K562 (cell line): ENCODE measurements around the gene KLRB1. TPM values are rescaled to one million over a fixed set of nuclear protein-coding genes. Genes with fewer than 3 reads are reported as not detected.

Experiments used
- ATAC-seq: fragments of 200-7000 bp; cut with Tn5 transposase; 3 replicates; pipeline ENCODE4 v1.9.1; 2020; ENCODE audit warnings: moderate library complexity
- BruUV-seq: library from RNA; stranded (reverse); fragments of 400-500 nt; replicated peaks from 2 replicates; lab custom pipeline; 2021; lab: Mats Ljungman, UMichigan
- CTCF ChIA-PET: fragments of 300-600 bp; formaldehyde crosslinking; extraction: SDS; loops from one replicate; lab custom pipeline; 2021; ENCODE audit warnings: low intra/inter-chr PET ratio; lab: Yijun Ruan, JAX
- POLR2A ChIA-PET: fragments of 300-600, 350-650 bp; sonication (Branson Sonifier 250); formaldehyde crosslinking; extraction: SDS; loops from one replicate; lab custom pipeline; 2021; ENCODE audit warnings: antibody characterized with exemption, inconsistent platforms; lab: Yijun Ruan, JAX
- DNase-seq, 4 experiments: peaks; one replicate each; pipeline versions ENCODE4 v3.0.0 to v3.0.0-alpha.2; 2011 to 2018; ENCODE audit warnings: low spot score in 3 of 4, mixed read lengths in 3 of 4; ENCODE audit errors: extremely low read depth in 1 of 4
- FAIRE-seq: peaks from 2 replicates; lab custom pipeline; 2011; peaks lifted over from hg19 to GRCh38; lab: Jason Lieb, UNC
- H2AFZ ChIP-seq: 2 replicates; pipeline ENCODE4 v1.6.0; 2011; ENCODE audit warnings: low read depth, low read length, control low read depth, inconsistent platforms
- H3K27ac ChIP-seq: fragments of 200-600 bp; 3 replicates; pipeline ENCODE4 v1.8.0; 2011; ENCODE audit warnings: low read depth, mild to moderate bottlenecking, control low read depth, inconsistent platforms, low read length, moderate library complexity, mixed read lengths; ENCODE audit errors: extremely low read depth
- H3K27me3 ChIP-seq, 2 experiments: fragments of 300-600 bp in 1 of 2; 2 replicates in 1 of 2; 3 replicates in 1 of 2; pipeline versions ENCODE4 v1.6.0 to v1.8.0; 2011; ENCODE audit warnings: inconsistent platforms in 2 of 2, low read length in 2 of 2, mild to moderate bottlenecking in 1 of 2, mixed read lengths in 1 of 2, moderate library complexity in 1 of 2; ENCODE audit not compliant: control insufficient read depth in 2 of 2, insufficient read depth in 2 of 2
- H3K36me3 ChIP-seq: fragments of 300-600 bp; 3 replicates; pipeline ENCODE4 v1.8.0; 2011; ENCODE audit warnings: mild to moderate bottlenecking, low read length, inconsistent platforms; ENCODE audit not compliant: control insufficient read depth, insufficient read depth
- H3K4me1 ChIP-seq, 2 experiments: fragments of 200-600 bp in 1 of 2; replicated peaks in 1 of 2; 2 replicates in 1 of 2; 3 replicates in 1 of 2; pipeline versions ENCODE4 v1.5.1 to v1.8.0; 2011; ENCODE audit warnings: inconsistent platforms in 2 of 2, low read length in 2 of 2, mild to moderate bottlenecking in 1 of 2, mixed read lengths in 1 of 2, moderate library complexity in 1 of 2; ENCODE audit not compliant: control insufficient read depth in 2 of 2, insufficient read depth in 2 of 2
- H3K4me2 ChIP-seq: 2 replicates; pipeline ENCODE4 v1.6.1; 2011; ENCODE audit warnings: low read length, control low read depth, inconsistent platforms, mixed read lengths; ENCODE audit not compliant: insufficient read depth
- H3K4me3 ChIP-seq: fragments of 200-600 bp; sonication (generic), shearing (Covaris generic); 2 replicates; pipeline ENCODE4 v1.5.1; 2016; ENCODE audit warnings: control low read depth, inconsistent platforms
- H3K79me2 ChIP-seq: fragments of 200-600 bp; 3 replicates; pipeline ENCODE4 v1.8.0; 2011; ENCODE audit warnings: low read length, inconsistent platforms; ENCODE audit not compliant: control insufficient read depth, insufficient read depth
- H3K9ac ChIP-seq, 2 experiments: 2 replicates each; pipeline versions ENCODE4 v1.6.0 to v1.6.1; 2011; ENCODE audit warnings: low read depth in 2 of 2, low read length in 2 of 2, control low read depth in 1 of 2, inconsistent platforms in 1 of 2, mild to moderate bottlenecking in 1 of 2, mixed read lengths in 1 of 2; ENCODE audit not compliant: insufficient read depth in 1 of 2
- H3K9me1 ChIP-seq: one replicate; pipeline ENCODE4 v1.6.0; 2011; ENCODE audit warnings: inconsistent platforms, mild to moderate bottlenecking, low read length, moderate library complexity; ENCODE audit not compliant: control insufficient read depth, insufficient read depth
- H3K9me3 ChIP-seq: replicated peaks from 2 replicates; pipeline ENCODE4 v1.5.1; 2011; ENCODE audit warnings: low read depth, low read length, inconsistent platforms; ENCODE audit not compliant: control insufficient read depth, insufficient read depth
- H4K20me1 ChIP-seq: replicated peaks from 2 replicates; pipeline ENCODE4 v1.6.1; 2011; ENCODE audit warnings: low read length, inconsistent platforms, mixed read lengths; ENCODE audit not compliant: control insufficient read depth, insufficient read depth
- CXXC5 ChIP-seq: fragments of 250-450 bp; sonication (Bioruptor Pico); IDR thresholded peaks from 2 replicates; pipeline ENCODE4 v1.8.0; 2022; ENCODE audit warnings: inconsistent platforms, mild to moderate bottlenecking, moderate library complexity
- KLF16 ChIP-seq: IDR thresholded peaks from 2 replicates; pipeline ENCODE4 v1.6.1; 2016; ENCODE audit warnings: antibody characterized with exemption
- OTX1 ChIP-seq: fragments of 450-650 bp; formaldehyde crosslinking; IDR thresholded peaks from 2 replicates; pipeline ENCODE4 v1.4.0; 2022; ENCODE audit warnings: mild to moderate bottlenecking
- PHB ChIP-seq: fragments of 250-450 bp; sonication (Bioruptor Pico); IDR thresholded peaks from 2 replicates; pipeline ENCODE4 v1.5.0; 2021
- SPI1 ChIP-seq: IDR thresholded peaks from 2 replicates; pipeline ENCODE4 v1.6.1; 2011; ENCODE audit warnings: low read depth, low read length, control low read depth, borderline replicate concordance
- TARDBP ChIP-seq: fragments of 450-650 bp; IDR thresholded peaks from 2 replicates; pipeline ENCODE4 v1.6.1; 2016
- XRCC5 ChIP-seq: fragments of 200-400 bp; formaldehyde crosslinking; IDR thresholded peaks from 2 replicates; pipeline ENCODE4 v1.6.1; 2017; ENCODE audit warnings: low read depth, mild to moderate bottlenecking, low read length
- ZBTB7A ChIP-seq: IDR thresholded peaks from 2 replicates; pipeline ENCODE4 v1.6.1; 2011; ENCODE audit warnings: low read depth, mild to moderate bottlenecking, low read length, moderate library complexity, borderline replicate concordance; ENCODE audit not compliant: control insufficient read depth
- ZSCAN32 ChIP-seq: fragments of 450-650 bp; formaldehyde crosslinking; IDR thresholded peaks from 2 replicates; pipeline ENCODE4 v1.4.0; 2020; ENCODE audit warnings: mild to moderate bottlenecking, moderate library complexity
- WGBS: fragments of 100-300 bp; shearing (Covaris generic); methylation state at CpG from one replicate; pipeline ENCODE4 v1.1.6; 2016; ENCODE audit warnings: low coverage, mixed read lengths; ENCODE audit not compliant: insufficient coverage; ENCODE audit errors: missing lambda C conversion rate; 5-methylcytosine and 5-hydroxymethylcytosine counted together
- in situ Hi-C: fragments of 300-500 bp; cut with MboI; formaldehyde crosslinking; loops from 4 replicates; pipeline ENCODE4 v1.15.0; 2018; ENCODE audit warnings: inconsistent platforms, mixed read lengths
- intact Hi-C: fragments of 100-400 bp; cut with micrococcal nuclease; formaldehyde crosslinking; loops from 2 replicates; pipeline ENCODE4 v1.14.2; 2022
- polyA plus RNA-seq, 8 experiments: library from polyadenylated mRNA; depleted of rRNA in 4 of 8; stranded (reverse) in 5 of 8; unstranded in 3 of 8; fragments of >200 nt; fragmentation: Nextera tagmentation in 2 of 8; fragmentation: Illumina TruSeq in 1 of 8; extraction: Ambion mirVana in 2 of 8; extraction: Trizol in 1 of 8; gene quantifications; 2 replicates each; pipeline versions ENCODE4 v1.2.1 to v1.2.3, GENCODE V29; 2011 to 2014; ENCODE audit warnings: inconsistent platforms in 1 of 8, missing spikeins in 1 of 8
- total RNA-seq, 7 experiments: library from RNA; depleted of rRNA in 6 of 7; stranded (reverse); fragments of >200 nt in 6 of 7; fragmentation: Illumina TruSeq in 2 of 7; extraction: Trizol in 2 of 7; gene quantifications; 2 replicates each; pipeline versions ENCODE4 v1.2.1 to v1.2.3, GENCODE V29; 2011 to 2021; ENCODE audit warnings: low replicate concordance in 1 of 7
- TF ChIP-seq, protein P1 (sequence below): fragments of 250-450 bp; sonication (Bioruptor Pico); IDR thresholded peaks from 2 replicates; pipeline ENCODE4 v1.6.1; 2021; ENCODE audit warnings: mild to moderate bottlenecking
- TF ChIP-seq, protein P2 (sequence below): fragments of 250-450 bp; sonication (Bioruptor Pico); IDR thresholded peaks from 2 replicates; pipeline ENCODE4 v1.4.0; 2020

The KLRB1 gene
- total and polyA plus RNA-seq, 9 of the 15 experiments (the other 6 are each of a cell fraction or from before 2014, with no cell fraction given), result not detected

DNA sequence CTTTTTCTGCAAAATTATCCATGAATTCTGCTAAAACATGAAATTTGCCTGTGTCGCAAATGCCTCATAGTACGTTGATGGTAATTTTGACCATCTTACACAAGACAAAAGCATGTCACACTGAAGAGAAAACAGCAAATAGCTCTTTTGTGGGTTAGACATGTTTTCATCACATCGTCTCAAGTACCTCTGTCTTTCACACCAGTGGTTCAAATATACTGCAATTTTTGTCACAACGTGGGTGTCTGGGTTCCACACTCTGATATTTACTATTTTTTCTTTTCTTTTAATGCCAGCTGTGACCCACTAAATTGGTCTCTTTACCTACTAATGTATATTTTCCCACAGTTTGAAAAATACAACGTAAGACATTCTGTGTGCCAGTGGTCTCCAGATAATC is 10.4 kb downstream of the KLRB1 start:
- Histone ChIP-seq H3K4me3 (no peak overlapping the region), H3K4me1 (no peaks in the 10 kb centered on the region), H3K9me1 (no peaks in the 10 kb centered on the region), H2AFZ (no peak overlapping the region), H3K4me2 (no peak overlapping the region), H3K9ac (no peak overlapping the region), H3K27ac (no peak overlapping the region), H4K20me1 (no peaks in the 10 kb centered on the region), H3K27me3 (no peaks in the 10 kb centered on the region), H3K9me3 (no peaks in the 10 kb centered on the region), H3K79me2 (no peaks in the 10 kb centered on the region), H3K36me3 (no peaks in the 10 kb centered on the region)
- no peak for ATAC-seq
- POLR2A ChIA-PET, result interaction anchor here (0.7 kb wide), 1 partner anchor 418 kb away, joined by 3 read pairs; no protein-coding TSS in a partner anchor
- no peak for FAIRE-seq
- 47% methylated on average over 4 of the region's 5 CpGs for WGBS
- intact Hi-C loops, result no loop called here
- in situ Hi-C loops, result loop anchor here (5.0 kb wide), 1 partner anchor 125 kb away; no protein-coding TSS in a partner anchor
- no peak for TF ChIP-seq PHB (CRISPR knock-in tag)
- TF ChIP-seq XRCC5, result no peak
- TF ChIP-seq ZSCAN32 (CRISPR knock-in tag), result no peak
- no peak for TF ChIP-seq ZBTB7A
- no peak for TF ChIP-seq TARDBP
- no peak for TF ChIP-seq CXXC5
- no peak for TF ChIP-seq KLF16
- no peak for TF ChIP-seq OTX1
- TF ChIP-seq, protein P1, sequence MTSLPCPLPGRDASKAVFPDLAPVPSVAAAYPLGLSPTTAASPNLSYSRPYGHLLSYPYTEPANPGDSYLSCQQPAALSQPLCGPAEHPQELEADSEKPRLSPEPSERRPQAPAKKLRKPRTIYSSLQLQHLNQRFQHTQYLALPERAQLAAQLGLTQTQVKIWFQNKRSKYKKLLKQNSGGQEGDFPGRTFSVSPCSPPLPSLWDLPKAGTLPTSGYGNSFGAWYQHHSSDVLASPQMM (CRISPR knock-in tag), result no peak
- no peak for TF ChIP-seq SPI1
- TF ChIP-seq, protein P2, sequence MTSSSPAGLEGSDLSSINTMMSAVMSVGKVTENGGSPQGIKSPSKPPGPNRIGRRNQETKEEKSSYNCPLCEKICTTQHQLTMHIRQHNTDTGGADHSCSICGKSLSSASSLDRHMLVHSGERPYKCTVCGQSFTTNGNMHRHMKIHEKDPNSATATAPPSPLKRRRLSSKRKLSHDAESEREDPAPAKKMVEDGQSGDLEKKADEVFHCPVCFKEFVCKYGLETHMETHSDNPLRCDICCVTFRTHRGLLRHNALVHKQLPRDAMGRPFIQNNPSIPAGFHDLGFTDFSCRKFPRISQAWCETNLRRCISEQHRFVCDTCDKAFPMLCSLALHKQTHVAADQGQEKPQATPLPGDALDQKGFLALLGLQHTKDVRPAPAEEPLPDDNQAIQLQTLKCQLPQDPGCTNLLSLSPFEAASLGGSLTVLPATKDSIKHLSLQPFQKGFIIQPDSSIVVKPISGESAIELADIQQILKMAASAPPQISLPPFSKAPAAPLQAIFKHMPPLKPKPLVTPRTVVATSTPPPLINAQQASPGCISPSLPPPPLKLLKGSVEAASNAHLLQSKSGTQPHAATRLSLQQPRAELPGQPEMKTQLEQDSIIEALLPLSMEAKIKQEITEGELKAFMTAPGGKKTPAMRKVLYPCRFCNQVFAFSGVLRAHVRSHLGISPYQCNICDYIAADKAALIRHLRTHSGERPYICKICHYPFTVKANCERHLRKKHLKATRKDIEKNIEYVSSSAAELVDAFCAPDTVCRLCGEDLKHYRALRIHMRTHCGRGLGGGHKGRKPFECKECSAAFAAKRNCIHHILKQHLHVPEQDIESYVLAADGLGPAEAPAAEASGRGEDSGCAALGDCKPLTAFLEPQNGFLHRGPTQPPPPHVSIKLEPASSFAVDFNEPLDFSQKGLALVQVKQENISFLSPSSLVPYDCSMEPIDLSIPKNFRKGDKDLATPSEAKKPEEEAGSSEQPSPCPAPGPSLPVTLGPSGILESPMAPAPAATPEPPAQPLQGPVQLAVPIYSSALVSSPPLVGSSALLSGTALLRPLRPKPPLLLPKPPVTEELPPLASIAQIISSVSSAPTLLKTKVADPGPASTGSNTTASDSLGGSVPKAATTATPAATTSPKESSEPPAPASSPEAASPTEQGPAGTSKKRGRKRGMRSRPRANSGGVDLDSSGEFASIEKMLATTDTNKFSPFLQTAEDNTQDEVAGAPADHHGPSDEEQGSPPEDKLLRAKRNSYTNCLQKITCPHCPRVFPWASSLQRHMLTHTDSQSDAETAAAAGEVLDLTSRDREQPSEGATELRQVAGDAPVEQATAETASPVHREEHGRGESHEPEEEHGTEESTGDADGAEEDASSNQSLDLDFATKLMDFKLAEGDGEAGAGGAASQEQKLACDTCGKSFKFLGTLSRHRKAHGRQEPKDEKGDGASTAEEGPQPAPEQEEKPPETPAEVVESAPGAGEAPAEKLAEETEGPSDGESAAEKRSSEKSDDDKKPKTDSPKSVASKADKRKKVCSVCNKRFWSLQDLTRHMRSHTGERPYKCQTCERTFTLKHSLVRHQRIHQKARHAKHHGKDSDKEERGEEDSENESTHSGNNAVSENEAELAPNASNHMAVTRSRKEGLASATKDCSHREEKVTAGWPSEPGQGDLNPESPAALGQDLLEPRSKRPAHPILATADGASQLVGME (CRISPR knock-in tag), result no peak
- DNase-seq, result no peak
- no TSS peak for BruUV-seq
- CTCF ChIA-PET, result no interaction called here
